Activated CD4-positive, alpha-beta T cell treated with anti-CD3 and anti-CD28 coated beads for 1 hour (primary cell): ENCODE data around the gene HES4.
"Not testable (repeated sequence)": the region's sequence is repeated elsewhere in the genome, so short reads cannot be mapped to it uniquely, and the experiment has no call there.

Source experiments
- DNase-seq: peaks from one replicate; pipeline ENCODE4 v3.0.0-alpha.2; 2020

HES4 gene

DNA sequence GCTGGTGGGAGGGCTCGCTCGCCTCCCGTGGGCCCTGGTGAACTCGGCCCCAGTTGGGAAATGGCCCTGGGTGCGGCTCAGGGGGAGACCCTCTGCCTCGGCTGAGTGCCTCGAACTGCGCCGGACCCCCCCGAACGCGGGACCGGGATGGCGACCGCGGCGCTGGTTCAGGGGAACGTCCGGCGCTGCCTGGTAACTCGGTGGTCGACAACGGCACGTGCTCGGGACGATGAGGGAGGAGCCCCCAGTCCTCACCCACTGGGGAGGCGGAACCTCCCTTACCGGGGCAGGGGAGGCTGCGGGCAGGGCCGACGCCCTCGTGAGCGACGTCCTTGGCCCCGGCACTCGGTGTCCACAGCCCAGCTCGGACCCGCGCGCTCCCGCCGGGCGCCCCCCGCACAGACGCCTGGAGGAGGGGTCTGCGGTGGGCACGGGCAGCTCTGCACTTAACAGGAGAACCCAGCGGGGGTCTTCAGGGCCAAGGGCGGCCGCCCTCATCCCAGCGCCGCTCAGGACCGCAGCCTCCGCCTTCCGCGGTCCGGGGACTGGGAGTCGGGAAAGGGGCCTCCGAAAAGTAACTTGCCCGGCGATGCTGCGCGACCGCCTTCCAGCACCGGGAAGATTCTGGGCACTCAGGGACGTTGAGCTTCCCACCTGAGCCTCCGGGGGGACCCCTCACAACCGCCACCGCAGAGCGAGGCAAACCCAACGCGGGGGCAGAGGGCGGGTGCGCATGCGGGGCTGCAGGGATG lies 1.7 kb downstream of the HES4 start:
- no peak for DNase-seq

DNA sequence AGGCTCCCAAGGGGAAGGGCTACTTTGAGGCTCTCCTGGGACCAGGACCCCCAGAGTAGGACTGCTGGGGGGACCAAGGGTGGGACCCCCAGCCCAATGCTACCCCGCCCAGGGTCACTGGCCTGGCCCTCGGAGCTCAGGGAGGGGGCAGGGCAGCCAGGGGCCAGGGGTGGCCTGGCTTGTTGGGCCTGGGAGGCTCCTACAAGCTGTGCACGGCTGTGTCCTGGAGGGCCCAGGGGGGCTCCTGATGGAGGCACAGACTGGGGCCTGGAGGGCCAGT lies 2.2 kb downstream of the HES4 start:
- DNase-seq, result no peak

DNA sequence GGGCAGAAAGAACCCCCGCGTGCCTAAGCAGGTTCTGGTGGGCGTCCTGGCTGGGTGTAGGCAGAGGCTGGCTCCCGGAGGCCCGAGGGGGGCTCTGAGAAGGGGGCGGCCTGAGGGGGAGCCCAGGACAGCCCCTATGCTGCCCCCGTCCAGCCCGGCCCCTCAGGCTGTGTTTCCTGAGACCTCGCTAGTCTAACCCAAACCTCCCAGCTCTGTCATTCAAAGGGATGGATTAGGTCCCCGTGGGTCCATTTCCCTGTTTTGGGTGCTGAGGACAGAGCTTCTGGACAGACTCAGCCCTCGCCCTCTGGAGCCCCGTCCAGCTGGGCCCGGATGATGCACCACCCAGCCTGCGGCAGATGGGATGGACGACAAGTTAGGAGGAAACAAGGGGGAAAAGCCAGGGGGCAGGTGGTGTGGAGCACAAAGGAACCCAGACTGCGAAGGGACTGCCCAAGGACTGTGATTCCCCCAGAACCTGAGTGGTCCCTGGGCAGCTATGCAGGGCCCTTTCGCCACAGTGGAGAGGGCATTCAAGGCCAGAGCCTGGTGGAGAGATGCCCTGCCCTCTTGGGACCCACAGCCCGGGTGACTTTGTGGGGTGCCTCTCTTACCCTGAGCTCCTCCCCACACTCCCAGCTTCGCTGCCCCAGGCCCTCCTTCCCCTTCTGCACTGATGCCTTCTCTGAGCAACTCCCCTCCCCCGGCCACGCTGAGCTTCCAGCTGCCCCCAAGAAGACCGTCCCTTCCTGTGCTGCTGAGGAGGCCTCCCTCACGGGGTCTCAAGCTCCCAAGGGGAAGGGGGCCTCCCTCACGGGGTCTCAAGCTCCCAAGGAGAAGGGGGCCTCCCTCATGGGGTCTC lies 2.8 kb downstream of the HES4 start:
- no peak for DNase-seq

DNA sequence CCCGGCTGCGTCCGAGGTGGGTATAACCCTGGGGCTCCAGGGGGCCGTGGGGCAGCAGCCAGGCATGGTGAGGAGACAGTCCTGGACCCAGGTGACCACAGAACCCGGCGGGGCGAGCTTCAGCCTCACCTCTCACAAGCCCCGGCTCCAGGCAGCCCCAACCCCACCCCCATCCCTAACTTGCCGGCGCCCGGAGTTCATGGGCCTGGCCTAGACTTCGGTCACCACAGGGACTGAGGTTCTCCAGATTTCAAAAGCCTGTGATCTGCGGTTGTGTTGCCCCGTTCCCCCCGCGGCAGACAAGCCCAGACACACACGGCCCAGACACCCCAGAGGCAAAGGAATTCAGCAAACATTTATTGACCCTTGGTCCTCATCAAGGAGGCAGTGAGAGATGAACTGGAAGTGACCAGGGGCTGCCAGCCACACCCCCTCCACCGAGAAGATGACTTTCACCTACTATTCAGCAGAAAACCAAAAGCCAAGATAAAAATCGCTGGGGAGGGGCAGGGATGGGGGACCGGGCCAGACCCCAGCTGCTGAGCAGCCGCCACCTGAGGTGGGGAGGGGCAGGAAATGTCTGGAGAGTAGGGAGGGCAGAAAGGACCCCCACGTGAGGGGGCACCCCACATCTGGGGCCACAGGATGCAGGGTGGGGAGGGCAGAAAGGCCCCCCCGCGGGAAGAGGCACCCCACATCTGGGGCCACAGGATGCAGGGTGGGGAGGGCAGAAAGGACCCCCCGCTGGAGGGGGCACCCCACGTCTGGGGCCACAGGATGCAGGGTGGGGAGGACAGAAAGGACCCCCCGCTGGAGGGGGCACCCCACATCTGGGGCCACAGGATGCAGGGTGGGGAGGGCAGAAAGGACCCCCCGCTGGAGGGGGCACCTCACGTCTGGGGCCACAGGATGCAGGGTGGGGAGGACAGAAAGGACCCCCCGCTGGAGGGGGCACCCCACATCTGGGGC lies 3.9 kb downstream of the HES4 start:
- DNase-seq, result no peak

DNA sequence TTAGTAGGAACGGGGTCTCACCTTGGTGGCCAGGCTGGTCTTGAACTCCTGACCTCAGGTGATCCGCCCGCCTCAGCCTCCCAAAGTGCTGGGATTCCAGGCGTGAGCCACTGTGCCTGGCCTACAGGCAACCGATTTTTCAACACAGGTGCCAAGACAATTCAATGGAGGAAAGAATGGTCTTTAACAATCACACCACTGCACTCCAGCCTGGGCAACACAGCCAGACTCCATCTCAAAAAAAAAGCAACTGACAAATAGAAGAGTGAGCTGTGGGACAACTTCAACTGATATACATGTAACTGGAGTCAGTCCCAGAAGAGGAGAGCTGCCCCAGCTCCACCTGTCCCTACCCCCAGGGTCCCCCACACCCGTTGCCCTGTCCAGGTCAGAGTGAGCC lies 5.4 kb downstream of the HES4 start:
- DNase-seq, result not testable (repeated sequence)

DNA sequence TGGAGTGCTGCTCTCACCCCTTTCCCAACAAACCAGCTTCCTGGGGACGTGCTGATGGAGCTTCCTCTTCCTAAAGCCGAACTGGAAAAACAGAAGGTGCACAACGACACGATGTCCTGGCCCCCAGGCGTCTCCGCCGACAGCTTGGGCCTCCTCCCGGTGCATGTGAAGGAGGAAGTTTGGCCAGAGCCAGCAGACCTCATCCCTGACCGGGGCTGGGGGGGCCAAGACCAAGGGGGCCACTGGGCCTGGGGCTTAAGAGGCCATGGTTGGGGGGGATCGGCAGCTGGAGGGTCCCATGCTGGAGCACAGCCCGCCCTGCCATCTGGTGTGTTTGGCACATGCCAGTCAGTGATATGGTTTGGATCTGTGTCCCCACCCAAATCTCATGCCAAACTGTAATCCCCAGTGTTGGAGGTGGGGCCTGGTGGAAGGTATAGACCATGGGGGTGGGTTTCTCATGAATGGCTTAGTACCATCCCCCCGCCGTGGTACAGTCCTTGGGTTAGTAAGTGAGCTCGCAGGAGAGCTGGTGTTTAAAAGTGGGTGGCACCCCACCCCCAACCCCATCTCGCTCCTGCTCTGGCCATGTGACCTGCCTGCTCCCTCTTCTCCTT lies 6.4 kb downstream of the HES4 start:
- no peak for DNase-seq

DNA sequence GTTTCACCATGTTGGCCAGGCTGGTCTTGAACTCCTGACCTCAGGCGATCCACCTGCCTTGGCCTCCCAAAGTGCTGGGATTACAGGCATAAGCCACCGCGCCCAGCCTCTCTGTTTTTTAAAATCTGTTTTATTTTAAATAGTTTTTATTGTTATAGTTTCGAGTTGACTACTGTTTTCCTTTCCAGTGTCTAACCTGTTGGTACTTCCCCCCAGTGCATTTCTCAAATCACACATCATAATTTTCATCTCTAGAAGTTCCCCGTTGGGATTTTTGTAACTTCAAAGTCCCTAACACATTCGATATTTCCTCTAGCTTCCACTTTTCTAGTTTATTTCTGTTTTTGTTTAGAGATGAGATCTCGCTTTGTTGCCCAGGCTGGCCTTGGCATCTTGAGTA lies 7.5 kb downstream of the HES4 start:
- DNase-seq, result no peak

DNA sequence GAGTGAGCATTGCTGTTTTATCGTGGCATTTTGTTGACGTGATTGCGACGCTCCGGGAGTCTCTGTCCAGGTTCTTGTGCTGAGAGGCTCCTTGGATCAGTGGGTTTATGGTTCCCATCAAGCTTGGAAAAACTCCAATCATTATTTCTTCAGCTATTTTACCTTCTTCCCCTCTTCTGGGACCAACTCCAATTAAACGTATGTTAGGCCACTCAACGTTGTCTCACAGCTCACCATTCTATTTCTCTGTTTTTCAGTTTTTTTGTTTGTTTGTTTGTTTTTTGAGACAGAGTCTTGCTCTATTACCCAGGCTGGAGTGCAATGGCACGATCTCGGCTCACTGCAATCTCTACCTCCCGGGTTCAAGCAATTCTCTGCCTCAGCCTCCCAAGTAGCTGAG lies 8.0 kb downstream of the HES4 start:
- DNase-seq, result no peak

DNA sequence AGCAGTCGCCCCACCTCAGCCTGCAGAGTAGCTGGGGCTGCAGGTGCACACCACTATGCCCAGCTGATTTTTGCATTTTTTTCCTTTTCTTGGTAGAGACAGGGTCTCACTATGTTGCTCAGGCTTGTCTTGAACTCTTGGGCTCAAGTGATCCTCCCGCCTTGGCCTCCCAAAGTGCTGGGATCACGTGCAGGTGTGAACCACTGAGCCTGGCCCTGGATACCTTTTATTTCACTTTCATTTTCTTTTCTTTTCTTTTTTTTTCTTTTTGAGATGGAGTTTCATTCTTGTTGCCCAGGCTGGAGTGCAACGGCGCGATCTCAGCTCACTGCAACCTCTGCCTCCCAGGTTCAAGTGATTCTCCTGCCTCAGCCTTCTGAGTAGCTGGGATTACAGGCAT lies 8.6 kb downstream of the HES4 start:
- not testable (repeated sequence) for DNase-seq

DNA sequence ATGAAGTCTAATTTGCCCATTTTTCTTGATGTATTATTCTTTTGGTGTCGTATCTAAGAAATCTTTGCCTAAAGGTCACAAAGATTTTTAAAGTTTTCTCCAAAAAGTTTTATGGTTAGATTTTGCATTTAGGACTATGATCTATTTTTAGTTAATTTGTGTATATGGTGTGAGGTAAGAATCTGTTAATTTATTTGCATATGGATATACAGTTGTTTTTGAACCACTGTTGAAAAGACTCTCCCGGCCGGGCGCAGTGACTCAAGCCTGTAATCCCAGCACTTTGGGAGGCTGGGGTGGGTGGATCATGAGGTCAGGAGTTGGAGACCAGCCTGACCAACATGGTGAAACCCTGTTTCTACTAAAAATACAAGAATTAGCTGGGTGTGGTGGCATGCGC lies 11.8 kb downstream of the HES4 start:
- DNase-seq, result not testable (repeated sequence)

DNA sequence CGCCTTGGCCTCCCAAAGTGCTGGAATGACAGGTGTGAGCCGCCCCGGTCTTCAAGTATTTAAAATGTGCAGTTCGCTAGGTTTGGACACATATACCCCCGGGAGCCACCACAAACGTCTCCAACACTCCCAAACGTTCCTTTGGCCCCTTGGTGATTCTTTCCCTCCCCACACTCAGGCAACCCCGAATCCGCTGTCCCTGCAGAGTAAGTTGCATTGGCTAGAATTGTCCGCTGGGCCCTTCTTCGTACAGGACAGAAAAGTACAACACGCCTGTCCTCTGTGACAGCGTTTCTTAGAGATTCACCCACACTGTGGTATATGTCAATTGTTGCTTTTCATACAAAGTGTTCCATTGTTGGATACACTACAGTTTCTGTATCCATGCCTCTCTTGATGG lies 14.8 kb downstream of the HES4 start:
- DNase-seq, result no peak

DNA sequence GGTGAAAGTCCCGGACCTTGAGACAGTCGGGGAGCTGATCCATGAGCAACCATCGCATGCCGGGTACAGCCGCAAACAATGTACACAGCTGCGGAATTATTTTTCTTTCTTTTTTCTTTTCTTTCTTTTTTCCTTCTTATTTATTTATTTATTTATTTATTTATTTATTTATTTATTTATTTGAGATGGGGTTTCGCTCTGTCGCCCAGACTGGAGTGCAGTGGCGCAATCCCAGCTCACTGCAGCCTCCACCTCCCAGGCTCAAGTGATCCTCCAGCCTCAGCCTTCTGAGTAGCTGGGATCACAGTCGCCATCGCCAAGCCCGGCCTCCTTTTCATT lies 15.5 kb downstream of the HES4 start:
- DNase-seq, result no peak

DNA sequence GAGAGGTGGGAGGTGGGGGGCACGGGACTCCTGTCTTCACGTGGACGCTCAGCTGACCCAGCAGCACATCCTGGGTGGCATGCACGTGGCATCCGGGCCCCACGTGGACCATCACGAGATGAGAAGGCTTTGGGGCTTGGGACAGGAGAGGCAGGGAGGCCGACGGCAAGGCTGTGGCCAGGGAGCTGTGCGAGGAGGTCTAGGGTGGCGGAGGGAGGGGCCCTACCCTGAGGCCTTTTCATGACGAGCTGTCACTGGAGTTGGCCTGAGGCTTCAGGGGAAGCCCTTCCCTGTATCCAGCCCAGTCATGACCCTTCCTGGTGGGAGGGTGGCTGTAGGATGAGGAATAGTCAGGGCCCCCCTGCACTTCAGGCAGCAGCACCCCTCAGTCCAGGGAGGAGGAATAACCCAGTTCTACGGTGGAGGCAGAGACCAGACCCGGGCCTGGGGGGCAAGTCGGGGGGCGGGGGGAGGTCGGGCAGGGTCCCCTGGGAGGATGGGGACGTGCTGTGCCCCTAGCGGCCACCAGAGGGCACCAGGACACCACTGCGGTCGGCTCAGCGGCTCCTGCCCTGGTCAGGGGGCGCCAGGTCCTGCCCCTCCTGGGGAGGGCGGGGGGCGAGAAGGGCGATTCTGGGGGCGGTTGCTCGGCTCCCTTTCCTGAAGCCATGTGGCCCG lies 16.0 kb downstream of the HES4 start:
- DNase-seq, result peak; percentile 61

DNA sequence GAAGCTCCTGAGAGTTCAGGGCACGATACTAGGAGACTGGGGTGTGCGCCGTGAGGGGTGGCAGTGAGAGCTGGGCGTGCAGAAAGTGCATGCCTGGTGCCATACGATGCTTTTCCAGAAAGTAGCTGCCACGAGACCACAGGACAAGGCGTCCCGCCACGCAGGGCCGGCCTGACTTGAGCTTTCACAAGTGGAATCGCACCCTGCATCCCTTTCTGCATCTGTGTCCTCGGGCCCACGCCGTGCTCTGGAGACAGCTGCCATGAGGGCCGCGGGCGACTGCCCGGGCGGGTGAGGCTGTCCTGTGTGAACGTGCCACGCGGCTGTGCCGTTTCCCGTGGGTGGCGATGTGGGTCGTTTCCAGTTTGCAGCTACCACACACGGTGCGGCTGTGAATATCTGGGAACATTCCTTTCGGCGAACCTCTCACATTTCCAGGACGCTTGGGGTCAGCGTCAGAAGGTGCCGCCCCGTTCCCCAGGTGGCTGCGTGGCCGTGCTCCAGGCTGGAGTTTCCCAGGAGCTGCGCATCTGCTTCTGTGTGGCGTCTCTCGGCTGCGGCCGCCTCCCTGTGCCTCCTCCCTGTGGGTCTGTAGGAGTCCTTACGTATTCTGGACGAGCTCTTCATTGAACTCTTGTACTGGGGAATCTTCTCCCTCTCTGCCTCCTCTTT lies 17.0 kb downstream of the HES4 start:
- DNase-seq, result no peak

DNA sequence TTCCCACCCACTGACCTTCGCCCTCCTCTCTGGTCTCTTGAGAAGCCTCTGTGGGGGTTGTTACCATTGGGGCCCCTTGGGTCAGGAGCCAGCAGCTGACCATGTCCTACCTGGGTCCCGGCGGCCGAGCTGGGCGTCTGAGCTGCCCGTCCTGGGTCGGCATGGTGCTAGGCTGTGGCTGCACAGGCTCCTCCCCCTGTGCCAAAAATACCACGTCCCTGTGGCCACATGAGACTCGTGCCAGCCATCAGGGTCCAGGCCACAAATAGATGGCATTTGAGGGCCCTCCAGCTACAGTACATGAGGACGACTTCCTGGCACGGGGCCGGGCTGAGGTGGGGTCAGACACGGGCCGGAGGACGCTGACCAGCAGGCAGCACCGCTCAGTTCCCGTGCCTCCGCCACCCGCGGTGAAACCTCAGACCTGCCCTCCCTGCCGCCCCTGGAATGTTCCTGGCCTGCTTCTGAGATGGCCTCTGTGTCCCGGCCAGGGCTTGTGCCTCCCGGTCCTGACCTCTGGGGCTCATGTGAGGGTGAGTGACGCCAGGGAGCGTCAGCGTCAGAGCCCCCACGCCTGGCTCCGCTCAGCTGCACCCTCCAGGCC lies 17.8 kb downstream of the HES4 start, which contains the start of gene PERM1:
PERM1 (minus strand) TSS at position 139 of the 604 bp plus-strand sequence. CDS start 1,064 bp downstream, outside the sequence.
- DNase-seq, result no peak

DNA sequence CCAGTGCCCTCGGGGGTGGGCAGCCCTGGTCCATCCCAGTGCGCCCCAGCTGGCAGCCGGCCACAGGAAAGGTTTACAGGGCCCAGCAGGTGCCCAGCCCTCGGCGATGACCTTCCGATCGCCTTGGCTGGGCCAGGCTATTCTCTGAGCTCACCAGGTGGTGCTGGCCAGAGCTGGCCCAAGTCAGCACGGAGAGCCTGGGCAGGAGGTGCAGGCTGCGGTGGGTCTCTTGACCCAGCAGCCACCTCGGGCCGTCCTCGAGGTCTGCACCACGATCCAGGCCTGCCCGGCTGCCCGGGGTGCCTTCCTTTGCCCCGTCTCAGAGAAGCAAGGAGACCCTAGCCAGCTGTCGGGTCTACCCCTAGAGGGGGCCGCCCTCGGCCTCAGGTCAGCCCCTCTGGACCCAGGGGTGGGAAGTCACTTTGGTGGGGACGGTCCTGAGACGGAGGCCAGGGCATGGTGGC lies 18.4 kb downstream of the HES4 start:
- DNase-seq, result no peak

DNA sequence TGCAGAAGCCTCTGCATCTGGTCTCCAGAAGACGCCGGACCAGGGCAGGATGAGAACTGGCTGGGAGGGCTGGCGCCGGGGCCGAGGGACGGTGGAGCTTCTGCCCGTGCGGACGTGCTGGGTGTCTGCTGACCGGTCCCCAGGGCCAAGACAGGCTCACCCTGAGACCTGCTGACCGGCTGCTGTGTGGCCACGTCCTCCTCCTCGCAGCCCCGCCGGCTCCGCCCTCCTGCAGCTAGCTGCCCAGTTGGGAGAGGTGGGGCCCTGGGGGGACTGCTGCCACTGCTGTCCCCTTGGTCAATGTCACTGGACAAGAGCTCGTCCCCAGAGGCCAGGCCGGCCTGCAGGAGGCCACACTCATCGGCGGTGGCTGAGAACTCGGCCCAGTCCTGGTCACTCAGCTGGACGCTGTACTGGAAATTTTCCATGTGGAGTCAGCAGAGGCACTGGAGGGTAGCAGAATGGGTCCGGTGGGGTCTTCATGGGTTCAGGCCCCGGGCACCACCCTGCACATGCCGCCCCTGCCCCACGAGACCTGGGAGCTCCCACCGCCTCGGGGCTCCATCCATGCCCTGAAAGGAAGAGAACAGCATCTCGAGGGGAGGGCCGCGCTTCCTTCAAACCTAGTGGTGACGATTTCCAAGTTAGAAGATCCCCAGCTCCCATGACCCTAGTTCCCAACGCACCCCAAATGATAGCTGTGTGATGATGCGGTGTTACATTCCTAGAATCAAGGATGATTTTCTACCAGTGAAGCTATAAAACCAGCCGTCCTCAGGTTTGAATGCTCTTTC lies 19.1 kb downstream of the HES4 start:
- no peak for DNase-seq

DNA sequence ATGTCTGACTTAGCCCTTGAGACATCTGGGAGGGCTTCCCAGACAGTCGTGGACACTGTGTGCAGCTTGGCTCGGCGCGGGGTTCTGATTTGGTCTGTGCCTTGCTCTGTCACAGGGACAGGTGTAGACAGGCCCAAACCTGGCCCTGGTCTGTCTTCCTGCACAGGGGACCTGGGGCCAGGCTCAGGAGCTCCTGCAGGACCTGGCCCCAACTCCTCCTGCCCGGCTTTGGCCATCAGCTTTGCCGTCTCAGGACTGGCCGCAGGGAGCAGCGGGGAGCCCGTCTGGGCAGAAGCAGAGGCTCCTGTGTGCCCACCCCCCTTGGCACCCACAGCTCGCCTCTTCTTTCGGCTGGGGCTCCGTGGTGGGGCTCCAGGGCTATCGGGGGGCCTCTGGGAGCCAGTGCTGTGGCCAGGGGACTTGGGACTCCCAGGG lies 19.7 kb downstream of the HES4 start:
- DNase-seq, result no peak

DNA sequence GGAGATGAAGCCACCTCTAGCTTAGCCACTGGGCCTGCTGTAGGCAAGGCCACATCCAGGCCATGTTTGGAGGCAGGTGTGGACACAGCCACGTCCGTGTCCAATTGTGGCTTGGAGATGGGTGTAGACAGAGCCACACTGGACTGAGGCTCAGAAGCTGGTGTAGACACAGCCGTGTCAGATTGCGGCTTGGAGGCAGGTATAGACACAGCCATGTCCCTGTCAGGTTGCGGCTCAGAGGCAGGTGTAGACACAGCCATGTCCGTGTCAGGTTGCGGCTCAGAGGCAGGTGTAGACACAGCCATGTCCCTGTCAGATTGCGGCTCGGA lies 20.2 kb downstream of the HES4 start:
- DNase-seq, result no peak
